ENCODE results near the gene RPL10. TPM values are rescaled to one million over a fixed set of nuclear protein-coding genes. Genes with fewer than 3 reads are reported as not detected.

RPL10 gene
- total and polyA plus RNA-seq, 9 of the 15 experiments (the other 6 are each of a cell fraction or from before 2014, with no cell fraction given): 3,774 to 7,600 (median 5,014) TPM

DNA sequence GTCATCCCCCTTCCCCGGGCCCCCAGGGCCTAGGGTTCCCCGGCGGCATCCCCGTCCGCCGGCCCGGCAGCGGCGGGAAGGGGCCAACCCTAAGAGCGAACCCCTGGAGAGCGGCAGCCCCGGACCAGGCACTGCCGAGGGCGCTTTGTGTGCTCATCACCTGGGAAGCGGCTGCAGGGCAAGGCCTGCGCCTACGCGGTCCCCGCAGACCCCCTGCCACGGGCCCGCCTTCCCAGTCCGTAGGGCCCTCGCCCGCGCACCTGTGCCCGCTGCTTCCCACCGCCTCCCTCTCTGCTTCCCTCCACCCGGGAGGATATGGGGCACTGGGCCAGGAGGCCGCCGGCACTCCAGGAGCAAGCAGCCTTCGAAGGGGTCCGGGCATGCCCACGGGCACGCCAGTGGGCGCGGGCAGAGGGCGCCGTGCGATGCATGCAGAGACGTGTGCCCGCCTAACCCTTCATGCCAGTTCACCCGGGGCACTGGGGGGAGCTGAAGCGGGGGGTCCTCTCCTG lies 26.3 kb upstream of the RPL10 start:
- Histone ChIP-seq H4K20me1 (replicated peaks; ENCODE audit: control insufficient read depth, insufficient read depth, low read length) (no peaks in the 10 kb centered on the region; the same call in 1 of the 2 replicates), H3K9me1 (ENCODE audit: control insufficient read depth, insufficient read depth, low read length) (no peaks in the 10 kb centered on the region), H3K9ac (ENCODE audit: insufficient read depth in 1 of 2, low read depth in 2 of 2, low read length in 2 of 2) (peak overlapping the region; percentile 47 to 90; a peak in 3 of 4 replicates), H3K36me3 (ENCODE audit: control insufficient read depth, insufficient read depth, low read length) (peaks cover 20% of the 10 kb centered on the region; the same call in 2 of the 3 replicates), H2AFZ (ENCODE audit: low read depth, low read length) (no peak overlapping the region), H3K9me3 (replicated peaks; ENCODE audit: control insufficient read depth, insufficient read depth, low read depth, low read length) (no peaks in the 10 kb centered on the region), H3K27me3 (ENCODE audit: control insufficient read depth in 2 of 2, insufficient read depth in 2 of 2, low read length in 2 of 2) (no peaks in the 10 kb centered on the region), H3K79me2 (ENCODE audit: control insufficient read depth, insufficient read depth, low read length) (peaks cover 42% of the 10 kb centered on the region), H3K4me2 (ENCODE audit: insufficient read depth, low read length) (peak overlapping the region; percentile 67; the same call in 1 of the 2 replicates), H3K27ac (ENCODE audit: extremely low read depth, low read depth, low read length) (peak overlapping the region; percentile 52; the same call in 1 of the 3 replicates), H3K4me3 (peak overlapping the region; percentile 89), H3K4me1 (replicated peaks in 1 of 2; ENCODE audit: control insufficient read depth in 2 of 2, insufficient read depth in 2 of 2, low read length in 2 of 2) (peaks cover 18 to 80% of the 10 kb centered on the region in 2 experiments)
- intact Hi-C loops (cut with micrococcal nuclease): loop anchor here (5.0 to 10.0 kb wide), 2 partner anchors 123 to 445 kb away; partner anchors contain the start of gene SLC10A3
- in situ Hi-C loops (cut with MboI): loop anchor here (10.0 kb wide), 1 partner anchor 163 kb away; no protein-coding TSS in a partner anchor
- TF ChIP-seq ZNF639 (CRISPR knock-in tag; conservative IDR thresholded peaks at IDR 0.05 in 1 of 2, IDR thresholded peaks at IDR 0.05 in 1 of 2): 0 out of 4 replicates have a peak, but pooled peaks of 1 of the 2 experiments have one; percentile 15
- TF ChIP-seq HNRNPL (IDR thresholded peaks at IDR 0.05; ENCODE audit: low read depth, low read length): peak; percentile 88
- TF ChIP-seq GMEB1 (CRISPR knock-in tag; IDR thresholded peaks at IDR 0.05): no peak
- TF ChIP-seq, protein P1, sequence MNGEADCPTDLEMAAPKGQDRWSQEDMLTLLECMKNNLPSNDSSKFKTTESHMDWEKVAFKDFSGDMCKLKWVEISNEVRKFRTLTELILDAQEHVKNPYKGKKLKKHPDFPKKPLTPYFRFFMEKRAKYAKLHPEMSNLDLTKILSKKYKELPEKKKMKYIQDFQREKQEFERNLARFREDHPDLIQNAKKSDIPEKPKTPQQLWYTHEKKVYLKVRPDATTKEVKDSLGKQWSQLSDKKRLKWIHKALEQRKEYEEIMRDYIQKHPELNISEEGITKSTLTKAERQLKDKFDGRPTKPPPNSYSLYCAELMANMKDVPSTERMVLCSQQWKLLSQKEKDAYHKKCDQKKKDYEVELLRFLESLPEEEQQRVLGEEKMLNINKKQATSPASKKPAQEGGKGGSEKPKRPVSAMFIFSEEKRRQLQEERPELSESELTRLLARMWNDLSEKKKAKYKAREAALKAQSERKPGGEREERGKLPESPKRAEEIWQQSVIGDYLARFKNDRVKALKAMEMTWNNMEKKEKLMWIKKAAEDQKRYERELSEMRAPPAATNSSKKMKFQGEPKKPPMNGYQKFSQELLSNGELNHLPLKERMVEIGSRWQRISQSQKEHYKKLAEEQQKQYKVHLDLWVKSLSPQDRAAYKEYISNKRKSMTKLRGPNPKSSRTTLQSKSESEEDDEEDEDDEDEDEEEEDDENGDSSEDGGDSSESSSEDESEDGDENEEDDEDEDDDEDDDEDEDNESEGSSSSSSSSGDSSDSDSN (IDR thresholded peaks at IDR 0.05; ENCODE audit: borderline replicate concordance in 1 of 2, low read depth in 2 of 2, low read length in 2 of 2): 0 out of 4 replicates have a peak, but pooled peaks of 1 of the 2 experiments have one; percentile 30
- no peak for TF ChIP-seq TAF1 (IDR thresholded peaks at IDR 0.05; ENCODE audit: control insufficient read depth, extremely low read depth, insufficient read depth, low read length, severe bottlenecking)
- FAIRE-seq: no peak
- 26% methylated on average over 15 of the region's 43 CpGs for WGBS (ENCODE audit: insufficient coverage, low coverage, missing lambda C conversion rate)
- ATAC-seq: peak; percentile 1; the same call in 2 of the 3 replicates
- BruUV-seq (replicated peaks): no TSS peak
- POLR2A ChIA-PET: no interaction called here
- DNase-seq (ENCODE audit: extremely low read depth in 1 of 4, low spot score in 3 of 4): no peak
- CTCF ChIA-PET (ENCODE audit: low intra/inter-chr PET ratio): interaction anchor here (4.5 kb wide), 1 partner anchor 163 kb away, joined by 63 read pairs; no protein-coding TSS in a partner anchor

All from K562 (cell line).